Panc1 (cell line): Measurements from ENCODE around the gene GOLGA6L7. TPM values are rescaled to one million over a fixed set of nuclear protein-coding genes. Genes with fewer than 3 reads are reported as not detected.

ENCODE experiments used
- ATAC-seq: fragments of 200-7000 bp; cut with Tn5 transposase; 2 replicates; pipeline ENCODE4 v1.9.1; 2020; ENCODE audit warnings: mild to moderate bottlenecking, moderate library complexity
- BruUV-seq: library from RNA; stranded (reverse); fragments of 400-500 nt; replicated peaks from 2 replicates; lab custom pipeline; 2021; lab: Mats Ljungman, UMichigan
- CTCF ChIA-PET: fragments of 300-600 bp; sonication (Branson Sonifier 250); formaldehyde crosslinking; loops from one replicate; lab custom pipeline; 2022; ENCODE audit warnings: antibody characterized with exemption; lab: Charles Lee
- POLR2A ChIA-PET: fragments of 300-600 bp; sonication (Branson Sonifier 250); formaldehyde crosslinking; loops from one replicate; lab custom pipeline; 2022; ENCODE audit warnings: antibody characterized with exemption; lab: Charles Lee
- DNase-seq: peaks from one replicate; pipeline ENCODE4 v3.0.0-alpha.2; 2010; ENCODE audit warnings: low read depth, low spot score
- H3K27ac ChIP-seq: 2 replicates; pipeline ENCODE4 v1.5.1; 2011; ENCODE audit warnings: mild to moderate bottlenecking, low read length, inconsistent platforms
- H3K27me3 ChIP-seq: fragments of 200-500 bp; sonication (Bioruptor generic); 2 replicates; pipeline ENCODE4 v1.6.0; 2014; ENCODE audit warnings: low read length, inconsistent platforms; ENCODE audit not compliant: control insufficient read depth, insufficient read depth
- H3K36me3 ChIP-seq: fragments of 200-500 bp; sonication (Bioruptor generic); 2 replicates; pipeline ENCODE4 v1.5.1; 2014; ENCODE audit warnings: inconsistent platforms, mild to moderate bottlenecking, low read length, moderate library complexity; ENCODE audit not compliant: control insufficient read depth, insufficient read depth
- H3K4me1 ChIP-seq: 2 replicates; pipeline ENCODE4 v1.5.1; 2011; ENCODE audit warnings: inconsistent platforms, mild to moderate bottlenecking, low read length, moderate library complexity; ENCODE audit not compliant: control insufficient read depth, insufficient read depth
- H3K4me3 ChIP-seq, 2 experiments: 2 replicates each; pipeline ENCODE4 v1.5.1; 2011 to 2012; ENCODE audit warnings: low read depth in 2 of 2, low read length in 2 of 2, mild to moderate bottlenecking in 2 of 2, inconsistent platforms in 1 of 2, moderate library complexity in 1 of 2
- H3K9me3 ChIP-seq: fragments of 200-500 bp; sonication (Bioruptor generic); 2 replicates; pipeline ENCODE4 v1.5.1; 2014; ENCODE audit warnings: low read depth, mild to moderate bottlenecking, inconsistent platforms, low read length, moderate library complexity; ENCODE audit not compliant: control insufficient read depth, insufficient read depth
- CTCF ChIP-seq: fragments of 450-650 bp; IDR thresholded peaks from 2 replicates; pipeline ENCODE4 v1.5.1; 2017; ENCODE audit warnings: mild to moderate bottlenecking
- POLR2AphosphoS5 ChIP-seq: IDR thresholded peaks from 2 replicates; pipeline ENCODE4 v1.6.1; 2012; ENCODE audit warnings: mild to moderate bottlenecking, low read depth, low read length, moderate library complexity
- REST ChIP-seq, 2 experiments: IDR thresholded peaks; 2 replicates each; pipeline ENCODE4 v1.6.1; 2011 to 2012; ENCODE audit warnings: low read depth in 2 of 2, control low read depth in 1 of 2, low read length in 1 of 2, mild to moderate bottlenecking in 1 of 2, moderate library complexity in 1 of 2; ENCODE audit not compliant: insufficient read depth in 1 of 2
- SIN3A ChIP-seq: IDR thresholded peaks from 2 replicates; pipeline ENCODE4 v1.6.1; 2012; ENCODE audit warnings: low read depth, mild to moderate bottlenecking, low read length, moderate library complexity, borderline replicate concordance; ENCODE audit not compliant: insufficient read depth
- TCF7L2 ChIP-seq: IDR thresholded peaks from 2 replicates; pipeline ENCODE4 v1.6.1; 2011; ENCODE audit warnings: mild to moderate bottlenecking, low read depth, low read length, inconsistent platforms
- in situ Hi-C: cut with HindIII; loops from 2 replicates; pipeline ENCODE4 v1.10.0; 2016; ENCODE audit warnings: low sequenced_read_pairs, low pct_unique_long_range_greater_than_20kb
- intact Hi-C: fragments of 100-400 bp; cut with micrococcal nuclease; formaldehyde crosslinking; loops from one replicate; pipeline ENCODE4 v1.10.0; 2022; ENCODE audit not compliant: unreplicated experiment
- total RNA-seq: library from RNA; stranded (reverse); gene quantifications from one replicate; pipeline ENCODE4 v1.2.1, GENCODE V29; 2021; ENCODE audit not compliant: unreplicated experiment

The GOLGA6L7 gene
- total RNA-seq, 1 experiment from 2014 or later = not detected

GRCh38 chr15:28885630-28886430 lies 37.4 kb upstream of the GOLGA6L7 start, which contains the start of gene APBA2:
Gene APBA2 (plus strand): TSS chr15:28885974. CDS start chr15:29053885, 167,911 bp downstream.
- Histone ChIP-seq H3K4me3 (peak within 1 kb of the TSS in 1 of 2 experiments; percentile 32; a peak in 1 of 4 replicates), H3K27ac (no peak within 1 kb of the TSS), H3K9me3 (no peaks in the 10 kb centered on the region), H3K4me1 (no peaks in the 10 kb centered on the region), H3K27me3 (no peaks in the 10 kb centered on the region), H3K36me3 (no peaks in the 10 kb centered on the region)
- in situ Hi-C loops = no loop called here
- intact Hi-C loops = no loop called here
- CTCF ChIA-PET = no interaction called here
- no peak for DNase-seq
- POLR2A ChIA-PET = no interaction called here
- ATAC-seq = no peak
- no peak for TF ChIP-seq POLR2AphosphoS5
- TF ChIP-seq REST (IDR thresholded peaks at IDR 0.05; ENCODE audit: insufficient read depth in 1 of 2, low read depth in 2 of 2, low read length in 1 of 2) = no peak
- TF ChIP-seq CTCF = no peak
- no peak for TF ChIP-seq SIN3A
- TF ChIP-seq TCF7L2 = no peak
- BruUV-seq = no TSS peak

- ChIA-PET POLR2A (no interaction called here), CTCF (no interaction called here)
- no peak for DNase-seq
- no peaks in the 10 kb centered on the region for H3K9me3 ChIP-seq
- in situ Hi-C loops = no loop called here
- no TSS peak for BruUV-seq
- H3K4me3 ChIP-seq = peak overlapping the region in 1 of 2 experiments; percentile 32; a peak in 1 of 4 replicates
- no peak overlapping the region for H3K27ac ChIP-seq
- no peaks in the 10 kb centered on the region for H3K27me3 ChIP-seq
- TF ChIP-seq SIN3A (no peak), POLR2AphosphoS5 (no peak), TCF7L2 (no peak), CTCF (no peak), REST (IDR thresholded peaks at IDR 0.05; ENCODE audit: insufficient read depth in 1 of 2, low read depth in 2 of 2, low read length in 1 of 2) (no peak)
- H3K36me3 ChIP-seq = no peaks in the 10 kb centered on the region
- H3K4me1 ChIP-seq = no peaks in the 10 kb centered on the region
- intact Hi-C loops = no loop called here
- no peak for ATAC-seq
Observed at GRCh38 chr15:28885128-28885629, 36.7 kb upstream of the GOLGA6L7 start.
